ENCODE measurements around the gene SMARCA5. TPM values are rescaled to one million over a fixed set of nuclear protein-coding genes. Genes with fewer than 3 reads are reported as not detected.
"Not testable (repeated sequence)": the region's sequence is repeated elsewhere in the genome, so short reads cannot be mapped to it uniquely, and the experiment has no call there.

The SMARCA5 gene
- total RNA-seq, 1 donor = 47.4 TPM

- peak overlapping the region; percentile 95 for H3K4me3 ChIP-seq (ENCODE audit: low read depth, low read length)
- DNase-seq (ENCODE audit: low read depth) = no peak
- no peak for TF ChIP-seq CTCF (IDR thresholded peaks at IDR 0.05; ENCODE audit: insufficient read depth, low read length)
Measured at GRCh38 chr4:143514169-143514495, 630 bp downstream of the SMARCA5 start.

DNA sequence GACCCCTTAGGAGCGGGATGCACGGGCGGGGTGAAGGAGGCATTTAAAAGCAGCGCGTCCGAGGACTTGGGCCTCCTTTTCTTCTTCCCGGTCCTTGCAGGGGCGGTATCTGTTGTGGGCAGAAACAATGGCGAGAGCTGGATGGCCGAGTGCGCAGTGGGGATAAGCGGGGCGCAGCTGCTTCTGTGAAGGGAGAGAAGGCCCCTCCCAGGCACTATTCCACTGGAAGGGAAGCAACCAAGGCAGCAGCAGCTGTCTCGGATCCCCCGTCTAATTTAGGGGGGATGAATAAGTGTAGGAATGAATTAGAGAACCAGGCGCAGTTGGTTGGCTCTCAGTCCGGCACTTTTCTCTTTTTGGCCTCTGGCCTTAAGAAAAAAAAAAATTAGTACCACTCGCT, 995 bp downstream of the SMARCA5 start:
- TF ChIP-seq CTCF (IDR thresholded peaks at IDR 0.05; ENCODE audit: insufficient read depth, low read length) = no peak
- peak; percentile 57 for DNase-seq (ENCODE audit: low read depth)
- peak overlapping the region; percentile 95 for H3K4me3 ChIP-seq (ENCODE audit: low read depth, low read length)

DNA sequence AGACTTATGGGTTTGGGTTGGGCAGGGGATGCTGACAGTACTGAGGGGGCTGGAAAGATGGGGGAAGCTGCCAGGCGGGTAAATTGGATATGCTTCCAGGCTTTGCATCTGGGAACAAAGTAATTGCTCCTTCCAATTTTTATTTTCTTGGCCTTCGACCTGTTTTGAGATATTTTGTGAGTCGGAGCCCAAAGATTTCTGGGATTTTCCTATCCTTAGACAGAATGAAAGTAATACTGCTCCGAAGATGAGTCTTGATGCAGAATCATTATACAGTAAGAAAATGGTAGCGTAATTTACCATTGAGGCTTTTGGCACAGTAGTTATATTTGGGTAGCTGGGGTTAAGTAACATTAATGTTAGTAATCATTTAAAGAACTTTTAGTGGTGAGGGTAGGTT, 1.4 kb downstream of the SMARCA5 start:
- DNase-seq (ENCODE audit: low read depth) = peak; percentile 12
- H3K4me3 ChIP-seq (ENCODE audit: low read depth, low read length) = peak overlapping the region; percentile 95
- TF ChIP-seq CTCF (IDR thresholded peaks at IDR 0.05; ENCODE audit: insufficient read depth, low read length) = no peak

GRCh38 chr4:143515905-143516304, 2.4 kb downstream of the SMARCA5 start:
- H3K4me3 ChIP-seq (ENCODE audit: low read depth, low read length) = peak overlapping the region; percentile 95
- no peak for DNase-seq (ENCODE audit: low read depth)
- no peak for TF ChIP-seq CTCF (IDR thresholded peaks at IDR 0.05; ENCODE audit: insufficient read depth, low read length)

- TF ChIP-seq CTCF (IDR thresholded peaks at IDR 0.05; ENCODE audit: insufficient read depth, low read length) = no peak
- H3K4me3 ChIP-seq (ENCODE audit: low read depth, low read length) = no peak overlapping the region
- no peak for DNase-seq (ENCODE audit: low read depth)
Measured at GRCh38 chr4:143517764-143518163, 4.3 kb downstream of the SMARCA5 start.

GRCh38 chr4:143524211-143524610, 10.7 kb downstream of the SMARCA5 start:
- no peak for DNase-seq (ENCODE audit: low read depth)
- TF ChIP-seq CTCF (IDR thresholded peaks at IDR 0.05; ENCODE audit: insufficient read depth, low read length) = no peak
- no peak overlapping the region for H3K4me3 ChIP-seq (ENCODE audit: low read depth, low read length)

DNA sequence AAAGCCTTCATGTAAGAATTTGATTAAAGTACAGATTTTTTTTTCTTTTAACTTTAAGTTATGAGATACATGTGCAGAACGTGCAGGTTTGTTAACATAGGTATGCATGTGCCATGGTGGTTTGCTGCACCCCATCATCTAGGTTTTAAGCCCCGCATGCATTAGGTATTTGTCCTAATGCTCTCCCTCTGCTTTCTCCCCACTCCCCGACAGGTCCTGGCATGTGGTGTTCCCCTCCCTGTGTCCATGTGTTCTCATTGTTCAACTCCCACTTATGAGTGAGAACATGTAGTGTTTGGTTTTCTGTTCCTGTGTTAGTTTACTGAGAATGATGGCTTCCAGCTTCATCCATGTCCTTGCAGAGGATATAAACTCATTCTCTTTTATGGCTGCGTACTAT, 14.5 kb downstream of the SMARCA5 start:
- DNase-seq (ENCODE audit: low read depth); H3K4me3 ChIP-seq (ENCODE audit: low read depth, low read length): not testable (repeated sequence)
